NCI-H510A treated with DMSO at 0.1 percent for 48 hours (cell line): Measurements from ENCODE around the gene TEX2.
"Not testable (repeated sequence)": the region's sequence is repeated elsewhere in the genome, so short reads cannot be mapped to it uniquely, and the experiment has no call there.

Source experiments
- DNase-seq: peaks from one replicate; lab custom pipeline; 2025; lab: John Stamatoyannopoulos, UW

Gene TEX2

DNA sequence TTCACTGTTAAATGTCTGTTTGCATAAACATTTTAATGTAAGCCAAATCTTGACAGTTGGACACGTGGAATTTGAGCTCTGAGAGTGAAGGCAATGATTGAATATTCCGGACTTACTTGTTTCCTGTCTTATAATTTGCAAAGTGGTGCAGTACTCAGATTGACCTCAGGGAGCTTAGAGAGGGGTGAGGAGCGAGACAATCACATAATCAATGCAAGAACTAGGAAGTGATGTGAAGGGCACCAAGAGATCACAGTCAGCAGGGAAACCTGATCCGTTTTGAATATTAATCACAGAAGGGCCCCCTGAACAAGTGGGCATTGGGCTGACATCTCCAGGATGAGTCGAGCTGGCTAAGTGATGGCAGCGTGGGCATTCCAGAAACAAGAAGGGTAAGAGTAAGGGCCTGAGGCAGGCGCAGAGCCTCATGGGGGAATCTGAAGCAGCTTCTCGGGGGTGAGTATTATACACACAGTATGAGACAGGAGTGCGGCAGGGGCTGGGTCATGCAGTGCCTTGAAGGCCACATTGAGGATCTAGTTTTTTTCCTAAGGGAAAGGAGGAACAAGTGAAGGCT lies 26.1 kb downstream of the TEX2 start:
- peak; percentile 79 for DNase-seq

DNA sequence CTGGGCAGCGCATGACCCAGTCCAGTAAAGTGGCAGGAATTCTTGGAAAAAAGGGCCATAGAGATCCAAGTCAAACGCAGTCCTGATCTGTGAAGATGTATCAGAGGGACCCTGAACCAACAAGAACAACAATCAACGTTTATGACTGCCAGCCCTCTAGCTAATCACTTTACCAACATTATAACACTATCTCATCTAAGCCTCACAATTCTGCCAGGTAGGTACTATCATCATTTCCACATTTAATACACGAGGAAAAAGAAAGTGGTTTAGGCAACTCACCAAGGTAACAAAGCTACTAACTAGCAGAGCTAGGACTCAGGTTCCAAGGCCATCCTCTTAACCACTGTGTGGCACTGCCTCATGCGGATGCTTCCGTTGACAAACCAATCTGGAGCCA lies 28.1 kb downstream of the TEX2 start:
- no peak for DNase-seq

DNA sequence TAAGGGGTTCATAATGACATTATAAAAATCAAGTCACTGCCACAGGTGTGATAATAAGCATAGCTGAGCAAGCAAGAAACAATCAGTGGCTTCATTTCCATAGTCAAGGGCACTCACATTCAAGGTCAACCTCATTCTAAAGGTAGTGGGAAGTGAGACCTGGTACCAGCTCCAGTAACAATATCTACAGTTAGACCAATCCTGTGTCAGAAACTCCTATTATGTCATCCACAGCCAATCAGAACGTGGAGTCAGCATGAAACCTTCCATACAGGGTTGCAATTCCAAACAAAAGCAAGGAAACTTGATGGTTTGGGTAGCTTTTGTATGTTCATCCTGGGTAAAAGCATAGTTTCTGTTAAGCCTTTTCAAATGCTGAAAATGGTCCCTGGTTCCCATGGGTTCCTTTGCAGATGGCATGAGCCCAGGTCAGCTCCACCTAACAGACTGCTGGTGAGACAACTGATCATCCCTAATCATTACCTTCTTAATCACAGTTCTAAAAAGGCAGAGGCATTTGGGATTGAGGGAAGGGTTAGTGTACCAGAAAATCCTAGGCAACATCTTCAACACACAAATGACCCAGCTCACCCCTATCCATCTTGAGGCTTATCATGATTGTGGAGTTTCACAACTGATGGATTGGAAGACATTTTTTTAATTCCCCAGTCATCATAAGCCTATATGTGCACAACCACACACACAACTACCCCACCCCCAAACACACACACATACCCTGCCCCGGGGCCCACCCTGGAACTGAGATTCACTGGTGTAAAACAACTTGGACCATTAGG lies 30.4 kb downstream of the TEX2 start:
- no peak for DNase-seq

DNA sequence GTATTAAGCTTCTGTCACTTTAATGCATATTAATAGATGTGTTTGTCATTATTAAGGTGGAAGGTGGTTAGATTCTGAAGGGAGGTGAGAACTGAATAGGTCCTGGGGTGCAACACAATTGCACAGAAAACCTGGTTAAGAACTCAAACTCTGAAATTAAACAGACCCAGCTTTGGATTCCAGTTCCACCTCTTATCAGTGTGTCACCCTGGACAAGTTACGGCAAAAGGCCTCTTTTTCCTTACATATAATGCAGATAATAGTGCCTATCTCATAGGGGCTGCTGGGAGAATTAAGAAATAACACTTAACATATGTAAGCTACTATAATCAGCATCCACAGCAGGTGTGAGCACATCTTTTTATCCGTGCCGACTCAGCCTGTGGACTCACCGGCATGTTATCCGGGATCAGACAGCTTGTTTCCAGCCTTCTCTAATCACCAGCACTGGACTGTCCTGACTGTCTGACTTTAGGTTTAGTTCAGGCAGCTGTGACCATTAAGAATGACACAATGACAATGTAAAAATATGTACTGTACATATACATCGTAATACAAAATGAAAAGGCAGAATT lies 31.4 kb downstream of the TEX2 start:
- DNase-seq, result no peak

DNA sequence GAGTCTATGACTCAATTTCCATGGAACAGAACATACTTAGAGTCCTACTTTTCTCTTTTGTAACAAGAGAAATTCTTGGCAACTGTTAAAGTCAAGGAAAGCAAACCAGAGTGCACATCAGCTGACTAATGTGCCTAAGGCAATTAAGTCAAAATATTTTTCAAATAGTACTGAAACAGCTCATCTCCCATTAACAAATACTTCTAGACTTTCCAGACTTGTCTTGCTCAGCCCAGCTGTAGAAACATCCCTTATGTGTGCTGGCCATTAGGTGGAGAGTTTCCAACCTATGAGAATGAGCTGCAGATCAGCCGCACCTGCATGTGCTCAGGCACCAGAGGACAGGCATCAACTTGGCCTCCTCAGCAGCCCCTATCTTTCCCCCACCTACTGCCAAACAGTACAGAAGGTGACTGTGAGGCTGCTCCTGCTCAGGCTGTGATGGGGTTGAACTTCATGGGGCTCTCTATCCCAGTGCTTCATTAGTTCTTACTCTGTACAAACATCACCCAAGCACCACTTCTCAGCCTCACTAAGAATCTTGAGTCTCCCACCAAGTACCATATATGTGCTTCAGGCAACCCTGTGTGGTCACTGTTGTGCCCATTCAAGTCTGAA lies 32.2 kb downstream of the TEX2 start:
- DNase-seq, result no peak

DNA sequence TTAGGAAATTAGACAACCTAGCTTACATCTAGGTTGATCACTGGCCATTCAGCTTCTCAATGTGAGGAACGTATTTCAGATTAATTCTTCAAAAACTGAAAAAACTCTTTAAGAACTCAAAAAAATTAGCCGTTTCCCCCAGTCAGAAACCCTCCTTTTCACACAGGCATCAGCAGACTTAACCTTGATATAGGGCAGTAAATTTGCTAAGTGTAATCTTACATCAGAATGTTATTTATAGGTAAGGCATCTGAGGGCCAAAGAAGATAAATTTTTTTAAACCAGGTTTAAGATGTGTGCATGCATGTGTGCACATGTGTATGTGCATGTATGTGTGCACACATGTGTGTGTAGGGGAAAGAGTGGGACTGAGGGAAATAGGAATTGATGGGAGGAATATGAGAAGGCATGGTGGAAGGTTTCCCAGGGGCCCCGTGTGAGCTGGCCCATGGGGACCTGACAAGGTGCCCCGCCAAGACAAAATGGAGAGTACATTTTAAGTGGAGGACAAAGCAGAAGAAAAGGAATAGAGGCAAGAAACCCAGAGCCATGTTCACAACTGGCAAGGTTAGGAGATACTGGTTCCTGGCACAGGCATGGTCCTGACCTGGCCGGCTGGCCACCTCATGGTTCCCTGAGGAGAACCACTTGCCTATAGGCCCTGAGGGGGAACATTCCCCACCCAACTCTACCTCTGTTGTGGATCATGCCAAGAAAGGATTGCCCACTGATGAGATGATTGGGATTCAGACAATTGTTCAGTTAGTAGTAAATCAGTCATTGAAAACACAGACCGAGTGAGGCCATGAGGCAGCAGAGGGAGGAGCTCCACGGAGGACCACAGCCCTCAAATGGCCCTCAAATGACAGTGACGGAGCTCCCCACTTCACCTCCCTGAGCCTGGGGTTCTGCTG lies 33.0 kb downstream of the TEX2 start:
- DNase-seq, result no peak

DNA sequence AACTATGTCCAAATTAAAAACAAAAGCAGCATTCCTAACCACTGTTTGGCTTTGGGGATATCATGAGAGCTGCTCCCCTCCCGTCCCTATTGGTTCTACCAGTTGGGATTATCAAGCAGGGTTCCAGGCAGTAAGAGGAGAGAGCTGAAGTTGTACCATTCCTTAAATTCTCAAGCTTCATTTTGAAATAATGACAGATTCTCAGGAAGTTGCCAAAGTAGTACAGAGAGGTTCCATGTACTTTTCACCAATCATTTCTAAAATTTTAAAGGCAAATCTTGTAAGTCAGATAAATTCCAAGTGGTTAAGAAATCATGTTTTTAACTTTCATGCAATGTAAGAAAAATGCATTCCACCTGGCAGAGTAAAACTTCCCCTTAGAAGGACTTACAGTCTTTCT lies 36.9 kb downstream of the TEX2 start:
- no peak for DNase-seq

DNA sequence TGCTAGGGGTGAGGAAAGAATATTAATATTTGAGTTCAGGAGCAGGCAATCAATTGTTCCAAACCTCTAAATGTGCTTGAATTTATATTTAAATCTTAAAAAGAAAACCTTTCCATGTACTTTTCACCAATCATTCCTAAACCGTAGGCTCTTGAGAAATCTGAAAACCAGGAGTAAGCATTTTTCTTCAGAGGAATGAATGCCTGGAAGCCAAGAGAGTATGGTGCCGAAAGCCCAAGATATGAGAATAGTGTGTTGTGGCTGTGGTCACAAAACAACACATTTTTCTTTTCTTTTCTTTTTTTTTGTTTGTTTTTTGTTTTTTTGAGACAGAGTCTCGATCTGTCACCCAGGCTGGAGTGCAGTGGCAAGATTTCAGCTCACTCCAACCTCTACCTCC lies 37.6 kb downstream of the TEX2 start:
- no peak for DNase-seq

DNA sequence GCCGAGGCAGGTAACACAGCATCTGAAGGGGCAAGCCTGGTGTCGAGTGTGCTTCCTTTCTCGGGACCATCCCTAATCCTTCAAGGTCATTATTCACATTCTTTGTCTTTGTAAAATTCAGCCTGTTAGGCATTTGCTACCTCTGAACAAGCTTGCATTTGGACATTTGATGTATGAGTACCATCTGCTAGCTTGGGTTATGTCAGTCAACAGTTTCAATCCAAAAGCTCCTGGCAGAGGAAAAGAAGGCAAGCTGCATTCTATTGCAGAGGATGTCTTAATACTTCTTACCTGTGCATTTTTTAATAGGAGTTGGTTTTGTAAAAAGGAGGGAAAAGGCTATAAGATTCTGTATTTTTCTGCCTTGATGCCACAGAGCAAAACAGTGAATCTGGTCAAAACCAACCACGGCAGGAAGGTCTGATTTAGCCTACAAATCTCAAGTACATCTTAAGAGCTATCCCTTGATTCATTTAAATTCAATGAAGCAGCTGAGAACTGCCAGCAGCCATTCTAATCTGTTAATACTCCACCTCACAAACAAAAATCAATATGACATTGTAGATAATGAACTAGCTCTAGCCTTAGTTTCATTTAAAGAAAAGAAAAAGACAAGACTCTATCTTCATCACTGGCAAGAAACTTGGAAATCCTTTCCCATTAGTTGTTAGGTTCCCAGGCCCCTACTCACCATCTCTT lies 39.0 kb downstream of the TEX2 start:
- peak; percentile 30 for DNase-seq

DNA sequence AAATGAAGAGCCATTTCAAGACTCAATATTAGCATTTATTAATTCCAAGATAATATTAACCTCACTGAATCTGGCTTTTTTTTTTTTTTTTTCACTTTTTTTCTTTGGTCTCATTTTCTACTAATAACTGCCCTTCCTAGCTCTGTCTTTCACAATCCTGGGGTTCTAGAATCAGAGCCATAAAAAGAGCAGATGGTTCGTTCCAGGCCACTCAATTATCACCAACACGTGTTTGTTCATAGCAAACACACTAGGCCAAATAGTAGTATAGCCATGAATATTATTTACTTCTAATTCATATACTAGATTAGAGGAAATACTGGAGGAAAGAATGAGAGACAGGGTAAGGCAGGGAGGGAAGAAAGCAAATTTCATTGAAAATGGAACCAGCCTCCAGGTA lies 39.8 kb downstream of the TEX2 start:
- no peak for DNase-seq

DNA sequence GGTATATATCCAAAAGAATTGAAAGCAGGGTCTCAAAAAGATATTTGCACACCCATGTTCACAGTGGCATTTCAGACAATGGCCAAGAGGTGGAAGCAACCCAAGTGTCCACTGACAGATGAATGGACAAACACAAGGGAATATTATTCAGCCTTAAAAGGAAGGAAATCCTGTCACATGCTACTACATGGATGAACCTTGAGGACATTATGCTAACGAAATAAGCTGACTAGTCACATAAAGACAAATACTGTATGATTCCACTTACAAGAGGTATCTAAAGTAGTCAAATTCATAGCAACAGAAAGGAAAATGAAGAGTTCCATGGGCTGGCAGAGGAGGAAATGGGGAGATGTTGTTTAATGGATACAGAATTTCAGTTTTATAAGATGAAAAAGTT lies 41.4 kb downstream of the TEX2 start:
- DNase-seq, result no peak

DNA sequence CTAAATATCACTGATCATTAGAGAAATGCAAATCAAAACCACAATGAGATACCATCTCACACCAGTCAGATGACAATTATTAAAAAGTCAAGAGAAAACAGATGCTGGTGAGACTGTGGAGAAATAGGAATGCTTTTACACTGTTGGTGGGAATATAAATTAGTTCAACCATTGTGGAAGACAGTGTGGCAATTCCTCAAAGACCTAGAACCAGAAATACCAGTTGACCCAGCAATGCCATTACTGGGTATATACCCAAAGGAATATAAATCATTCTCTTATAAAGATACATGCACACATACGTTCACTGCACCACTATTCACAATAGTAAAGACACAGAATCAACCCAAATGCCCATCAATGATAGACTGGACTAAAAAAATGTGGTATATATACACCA lies 42.5 kb downstream of the TEX2 start:
- DNase-seq, result not testable (repeated sequence)

DNA sequence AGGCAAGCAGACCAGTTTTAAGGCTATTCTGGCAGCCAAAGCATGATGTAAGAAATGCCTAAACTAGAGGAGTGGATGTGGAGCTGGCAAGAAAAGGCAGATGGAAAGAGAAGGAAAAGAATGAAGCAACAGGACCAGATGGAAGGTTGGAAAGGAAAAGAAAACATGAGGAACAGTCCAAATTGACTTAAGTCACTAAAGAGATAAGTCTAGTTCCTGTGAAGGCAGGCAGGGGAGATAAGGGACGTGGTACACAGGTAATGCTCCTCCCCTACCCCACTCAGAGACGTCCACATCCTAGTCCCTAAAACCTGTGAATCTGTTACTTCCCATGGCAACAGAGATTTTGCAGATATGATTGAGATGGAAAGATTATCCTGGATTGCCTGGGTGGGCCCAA lies 43.5 kb downstream of the TEX2 start:
- DNase-seq, result no peak

DNA sequence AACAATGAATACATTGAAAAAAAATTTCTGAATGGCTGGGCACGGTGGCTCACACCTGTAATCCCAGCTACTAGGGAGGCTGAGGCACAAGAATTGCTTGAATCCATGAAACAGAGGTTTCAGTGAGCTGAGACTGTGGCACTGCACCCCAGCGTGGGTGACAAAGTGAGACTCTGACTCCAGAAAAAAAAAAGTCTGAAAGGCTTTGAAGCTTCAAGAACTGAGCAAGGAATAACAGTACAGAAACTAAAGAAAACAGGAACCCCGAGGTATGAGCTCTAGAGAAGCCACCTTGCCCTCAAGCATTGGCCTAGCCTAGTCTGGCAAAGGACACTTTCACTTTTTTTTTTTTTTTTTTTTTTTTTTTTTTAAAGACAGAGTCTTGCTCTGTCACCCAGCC lies 45.0 kb downstream of the TEX2 start:
- no peak for DNase-seq

DNA sequence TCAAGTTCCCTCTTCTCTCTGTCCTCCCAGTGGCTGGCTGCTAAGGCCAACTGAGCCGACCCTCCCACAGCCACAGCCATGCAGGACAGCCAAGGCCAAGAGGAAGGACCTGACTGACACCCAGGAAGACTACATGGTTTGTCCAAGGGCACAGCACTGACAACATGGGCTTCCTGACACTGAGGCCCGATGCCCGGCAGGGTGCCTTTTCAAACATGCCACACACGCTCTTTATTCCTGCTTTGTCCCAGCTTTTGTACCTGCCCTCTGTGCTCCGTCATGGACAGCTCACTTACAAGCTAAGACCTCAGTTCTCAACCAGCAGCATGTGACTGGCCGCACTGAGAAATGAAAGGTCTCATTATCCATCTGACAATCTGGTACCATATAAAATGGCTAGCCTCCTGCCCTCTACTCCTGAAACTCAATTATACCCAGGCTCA lies 45.8 kb downstream of the TEX2 start:
- DNase-seq, result no peak

DNA sequence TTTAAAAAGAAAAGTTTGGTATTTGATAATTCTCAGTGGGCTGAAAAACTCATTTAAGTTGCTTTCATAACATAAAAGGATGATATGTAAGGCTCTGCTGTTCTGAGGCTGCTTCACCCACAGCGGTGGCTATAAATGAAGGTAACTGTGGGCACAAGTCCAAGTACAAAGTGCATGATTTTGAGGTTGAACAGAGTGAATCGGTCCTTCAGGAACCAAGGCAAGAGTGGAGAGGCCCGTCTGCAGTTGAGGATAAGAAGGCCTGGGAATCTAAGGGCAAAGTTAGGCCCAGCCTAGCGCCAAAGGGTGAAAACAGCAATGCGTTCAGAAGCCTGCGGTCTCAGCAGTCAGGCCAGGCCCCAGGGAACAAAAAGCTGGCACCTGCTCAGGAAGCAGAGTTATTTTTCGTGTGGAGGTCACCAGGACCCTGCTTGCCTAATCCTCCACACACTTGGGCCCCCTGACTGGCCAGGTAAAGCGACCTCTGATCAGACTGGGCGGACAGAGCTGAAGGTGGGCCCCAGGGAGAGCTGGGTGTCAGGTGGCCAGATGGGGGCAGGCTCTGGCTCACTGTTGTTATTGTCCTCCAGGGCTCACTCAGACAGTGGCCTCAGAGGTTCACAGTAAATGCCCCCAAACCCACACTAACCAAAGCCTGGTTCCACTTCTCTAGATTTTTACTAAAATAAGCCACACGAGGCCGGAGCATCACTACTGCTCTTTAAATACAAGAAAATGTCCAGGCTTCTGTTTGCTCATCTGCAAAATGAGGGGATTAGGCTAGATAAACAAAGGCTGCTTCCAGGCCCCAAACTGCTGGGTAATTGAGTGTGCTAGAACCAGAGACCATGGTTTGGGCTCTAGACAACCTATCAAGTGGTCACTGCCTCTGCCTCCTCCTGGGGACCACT lies 46.5 kb downstream of the TEX2 start:
- DNase-seq, result no peak

DNA sequence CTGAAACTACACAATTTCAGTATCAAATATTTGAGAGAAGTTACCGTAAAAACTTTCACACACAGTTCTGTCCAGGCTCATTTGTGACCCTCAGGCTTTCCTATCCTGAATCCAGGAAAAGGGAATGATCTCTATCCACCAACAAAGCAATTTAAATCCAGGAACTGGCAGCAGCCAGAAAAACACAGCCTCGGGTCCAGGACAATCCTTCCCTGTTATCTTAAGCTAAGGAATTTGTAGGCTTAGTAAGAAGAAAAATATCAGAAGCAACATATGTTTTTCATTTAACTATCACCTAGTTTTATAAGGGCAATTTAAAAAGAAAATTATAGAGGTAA lies 47.1 kb downstream of the TEX2 start:
- no peak for DNase-seq

DNA sequence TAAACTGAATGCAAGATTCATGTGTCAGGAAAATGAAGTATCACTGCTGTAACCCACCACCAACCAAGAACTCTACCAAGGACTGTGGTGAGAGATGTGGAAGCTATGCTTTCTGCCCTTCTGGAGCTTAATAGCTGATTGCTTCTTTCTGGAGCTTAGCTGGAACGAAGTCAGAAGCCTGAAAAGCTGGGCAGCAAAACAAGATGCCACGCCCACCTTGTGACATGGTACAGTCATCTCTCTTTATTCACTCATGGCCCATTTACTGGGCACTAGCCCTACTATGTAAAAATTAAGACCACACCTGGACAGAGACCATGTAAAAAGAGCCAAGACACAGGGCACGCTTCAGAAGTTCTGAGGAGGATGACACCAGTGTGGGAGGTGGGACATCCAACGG lies 48.1 kb downstream of the TEX2 start:
- DNase-seq, result no peak

DNA sequence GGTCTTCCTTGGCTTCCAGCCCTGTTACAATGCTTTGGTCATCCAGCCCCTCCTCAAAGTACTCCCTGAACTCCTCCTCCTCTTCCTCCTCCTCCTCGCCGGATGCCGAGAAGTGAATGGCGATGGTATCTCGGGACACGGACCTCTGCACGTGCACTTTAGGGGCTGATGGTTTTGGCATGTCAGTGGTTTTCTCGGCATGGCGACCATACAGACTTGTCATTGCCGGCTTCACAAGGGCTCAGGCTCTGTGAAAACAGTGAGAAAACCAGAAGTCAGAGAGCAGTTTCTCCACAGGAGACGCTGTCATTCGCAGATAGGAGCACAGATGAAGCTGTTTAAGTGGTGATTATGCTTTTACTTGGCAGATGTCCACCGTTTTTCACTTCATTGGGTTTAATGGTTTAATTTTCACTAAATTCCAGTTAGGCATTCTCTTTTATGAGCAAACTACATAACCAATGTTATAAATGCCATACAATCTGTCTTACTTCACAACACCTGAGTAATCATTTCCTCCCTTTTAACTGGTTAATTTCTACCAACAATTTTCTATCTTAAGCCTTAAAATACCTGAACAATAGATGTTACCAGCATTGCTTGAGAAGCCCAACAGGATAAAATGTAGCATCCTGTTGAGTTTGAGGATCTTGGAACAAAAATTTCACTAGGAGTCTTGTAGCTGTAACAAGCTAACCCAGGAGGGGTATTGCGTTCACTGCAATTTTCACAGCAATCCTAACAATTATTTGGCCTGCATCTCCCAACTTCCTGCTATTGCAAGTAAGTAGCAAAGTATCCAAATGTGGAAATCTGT lies 48.9 kb downstream of the TEX2 start:
- no peak for DNase-seq

DNA sequence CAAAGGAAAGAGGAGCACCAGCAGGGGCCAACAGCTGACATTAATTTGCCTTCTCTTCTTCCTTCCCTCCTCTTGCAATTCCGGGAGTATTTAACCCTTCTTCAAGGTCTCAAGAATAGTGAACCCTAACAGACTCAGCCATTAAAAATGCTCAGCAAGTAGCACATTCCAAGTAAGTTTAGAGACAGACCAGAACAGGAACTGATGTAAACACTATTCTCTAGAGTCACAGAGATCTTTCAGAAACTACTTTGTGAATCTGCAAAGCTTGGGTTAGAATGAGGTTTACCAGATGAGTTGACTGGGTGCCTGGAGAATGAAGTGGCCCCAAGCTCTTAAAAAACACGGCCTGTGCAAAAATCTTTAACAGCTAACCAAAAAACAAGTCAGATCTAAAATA lies 50.9 kb downstream of the TEX2 start:
- DNase-seq, result no peak
